ENCODE measurements around the gene KCND2. TPM values are rescaled to one million over a fixed set of nuclear protein-coding genes. Genes with fewer than 3 reads are reported as not detected.
"Not testable (repeated sequence)": the region's sequence is repeated elsewhere in the genome, so short reads cannot be mapped to it uniquely, and the experiment has no call there.

Gene KCND2
- total RNA-seq, result 51.8 TPM

DNA sequence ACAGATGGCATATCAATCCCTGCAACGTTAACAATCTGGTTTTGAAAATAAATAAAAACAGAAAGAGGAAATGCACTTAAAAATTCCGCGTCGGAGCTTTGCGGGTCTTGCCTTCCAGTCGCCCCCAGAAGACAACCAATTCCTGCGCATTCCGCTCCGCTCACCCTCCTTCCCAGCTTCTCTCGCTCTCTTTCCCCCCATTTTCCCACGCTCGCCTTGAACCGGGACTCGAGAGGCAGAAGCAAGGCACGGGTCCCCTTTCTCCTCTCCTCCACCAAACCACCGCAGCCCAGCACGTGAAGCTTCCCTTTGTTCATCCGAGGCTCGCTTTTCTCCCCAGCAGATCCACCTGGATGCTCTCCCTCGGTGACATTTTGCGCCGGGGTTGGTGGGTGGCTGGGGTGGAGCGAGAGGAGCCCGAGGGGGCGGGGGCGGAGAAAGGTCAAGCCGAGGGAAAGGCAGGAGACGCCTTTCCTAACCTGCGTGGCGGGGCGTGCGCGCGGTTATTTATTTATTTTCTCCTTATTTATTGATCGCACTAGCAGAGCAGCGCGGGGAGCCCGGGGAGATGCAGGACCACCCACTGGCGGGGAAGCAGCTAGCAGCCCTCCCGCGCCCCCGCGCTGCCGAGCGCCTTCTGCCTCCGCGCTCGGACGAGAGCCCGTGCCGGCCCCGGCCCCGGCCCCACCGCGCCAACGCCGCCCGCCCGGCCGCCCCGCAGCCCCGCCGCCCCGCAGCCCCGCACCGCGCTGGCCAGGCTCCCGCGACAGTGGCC, at the start of gene KCND2:
Gene KCND2, plus strand, starts transcription at position 475 of the 775 bp plus-strand sequence.
- FAIRE-seq (no peak), DNase-seq (ENCODE audit: low spot score in 2 of 2) (peak in 1 of 2 donors; percentile 13)

DNA sequence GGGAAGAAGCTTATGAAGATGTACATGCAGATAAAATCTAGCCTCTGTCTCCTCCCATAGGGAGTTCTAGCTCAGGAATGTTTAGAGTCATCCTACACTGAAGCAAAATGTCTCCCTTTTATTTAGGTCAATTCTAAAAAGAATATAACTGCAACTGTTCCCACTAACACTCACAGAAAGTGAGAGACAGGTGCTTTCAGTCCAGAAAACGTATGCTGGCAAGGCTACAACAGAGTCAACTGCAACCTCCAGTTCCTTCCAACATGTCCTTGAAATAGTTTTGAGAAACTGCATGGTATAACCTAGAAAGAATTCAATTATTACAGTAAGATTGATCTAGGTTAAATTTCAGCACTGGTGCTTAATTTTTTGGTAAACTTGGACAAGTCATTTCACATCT, 46.8 kb upstream of the KCND2 start:
- no peak for FAIRE-seq

DNA sequence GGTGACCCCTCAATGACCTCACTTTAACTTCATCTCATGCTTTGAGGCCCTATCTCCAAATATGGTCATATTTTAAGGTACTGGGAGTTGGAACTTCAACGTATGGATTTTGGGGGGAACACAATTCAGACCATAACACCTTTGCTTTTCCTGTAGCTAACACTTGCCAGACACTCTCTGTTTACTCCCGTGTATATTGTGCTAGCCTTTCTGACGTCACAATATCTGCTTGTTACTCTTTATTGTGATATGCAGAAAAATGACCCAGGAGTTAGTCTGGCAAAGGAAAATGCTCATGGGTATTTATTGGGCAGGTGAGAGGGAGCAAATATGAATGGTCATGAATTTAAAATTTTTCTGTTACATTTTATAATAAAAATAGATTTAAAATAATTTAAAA, 45.7 kb upstream of the KCND2 start:
- no peak for DNase-seq (ENCODE audit: low spot score in 2 of 2)
- no peak for FAIRE-seq

More for the DNA sequence above, 46.8 kb upstream of the KCND2 start:
- no peak for DNase-seq (ENCODE audit: low spot score in 2 of 2)

DNA sequence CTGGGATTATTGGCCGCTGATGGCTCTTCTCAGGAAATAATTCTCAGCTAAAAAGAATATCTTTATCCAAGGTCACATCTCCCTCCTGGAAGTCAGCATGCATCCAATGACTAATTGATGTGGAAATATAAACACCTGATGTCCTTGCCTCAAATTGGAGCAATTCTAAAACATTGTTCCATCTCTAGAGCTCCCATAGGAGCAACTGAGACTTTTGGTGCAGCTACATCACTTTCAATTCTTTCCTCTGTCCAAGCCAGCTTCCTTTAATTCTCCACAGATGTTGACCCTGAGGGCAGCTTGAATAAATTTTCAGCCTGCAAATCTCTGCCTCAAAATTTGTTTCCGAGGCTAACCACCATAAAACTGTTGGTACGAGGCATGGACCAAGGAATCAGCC, 43.9 kb upstream of the KCND2 start:
- no peak for FAIRE-seq

DNA sequence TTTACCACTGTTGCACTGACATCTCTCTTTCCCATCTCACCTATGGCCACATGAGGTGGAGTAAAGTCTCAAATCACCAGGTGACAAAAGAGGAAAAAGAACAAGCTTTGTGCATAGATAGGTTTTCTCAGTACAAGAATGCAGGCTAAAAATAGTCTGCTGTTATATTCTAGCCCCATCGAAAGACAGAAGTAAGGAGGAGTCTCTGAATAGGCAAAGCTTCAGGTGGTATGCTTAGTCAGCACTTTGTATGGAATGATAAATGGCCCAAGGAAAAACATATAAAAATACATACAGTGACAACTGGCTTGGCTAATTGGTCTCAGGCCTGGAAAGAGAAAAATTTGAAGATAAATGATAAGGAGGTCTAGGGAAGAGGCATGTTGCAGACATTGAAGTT, 39.6 kb upstream of the KCND2 start:
- no peak for FAIRE-seq
- DNase-seq (ENCODE audit: low spot score in 2 of 2), result no peak

More for the DNA sequence above, 43.9 kb upstream of the KCND2 start:
- no peak for DNase-seq (ENCODE audit: low spot score in 2 of 2)

DNA sequence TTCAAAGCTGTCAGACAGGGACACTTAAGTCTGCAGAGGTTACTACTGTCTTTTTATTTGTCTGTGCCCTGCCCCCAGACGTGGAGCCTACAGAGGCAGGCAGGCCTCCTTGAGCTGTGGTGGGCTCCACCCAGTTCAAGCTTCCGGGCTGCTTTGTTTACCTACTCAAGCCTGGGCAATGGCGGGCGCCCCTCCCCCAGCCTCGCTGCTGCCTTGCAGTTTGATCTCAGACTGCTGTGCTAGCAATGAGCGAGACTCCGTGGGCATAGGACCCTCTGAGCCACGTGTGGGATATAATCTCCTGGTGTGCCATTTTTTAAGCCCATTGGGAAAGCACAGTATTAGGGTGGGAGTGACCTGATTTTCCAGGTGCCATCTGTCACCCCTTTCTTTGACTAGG, 32.6 kb upstream of the KCND2 start:
- not testable (repeated sequence) for DNase-seq (ENCODE audit: low spot score in 2 of 2); FAIRE-seq

DNA sequence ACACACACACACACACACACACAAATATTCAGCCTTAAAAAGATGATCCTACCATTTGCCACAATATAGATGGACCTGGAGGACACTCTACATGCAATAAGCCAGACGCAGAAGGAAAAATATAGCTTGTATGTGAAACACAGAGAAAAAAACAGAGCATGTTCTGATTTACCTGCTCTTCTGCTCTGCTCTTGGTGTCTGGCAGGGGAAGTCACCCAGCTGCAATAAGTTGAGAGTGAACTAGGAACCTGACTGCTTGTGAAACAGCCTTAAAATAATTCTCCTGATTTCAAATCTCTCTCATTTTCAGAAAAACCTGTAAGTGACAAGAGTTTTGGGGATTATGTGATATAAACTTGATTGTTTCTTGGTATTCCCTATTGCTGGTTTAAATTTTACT, 31.0 kb upstream of the KCND2 start:
- FAIRE-seq, result no peak

DNA sequence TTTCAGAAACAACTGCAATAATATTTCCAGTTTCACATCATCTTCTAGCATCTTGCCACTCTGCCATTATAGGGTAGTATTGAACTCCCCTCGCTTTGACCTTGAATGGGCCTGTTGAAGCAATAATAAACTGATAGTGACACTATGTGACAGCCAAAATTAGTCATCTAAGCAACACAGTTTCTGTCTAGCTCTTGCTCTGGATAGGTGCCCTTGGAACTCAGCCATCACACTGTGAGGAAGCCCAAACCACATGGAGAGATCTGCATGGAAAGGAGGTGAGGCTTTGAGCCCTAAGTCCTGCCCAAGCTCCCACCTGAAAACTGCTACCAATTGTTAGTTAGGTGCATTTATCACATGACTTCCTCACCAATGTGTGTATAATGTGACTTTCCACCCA, 18.1 kb upstream of the KCND2 start:
- DNase-seq (ENCODE audit: low spot score in 2 of 2) (no peak), FAIRE-seq (no peak)

More for the DNA sequence above, 31.0 kb upstream of the KCND2 start:
- DNase-seq (ENCODE audit: low spot score in 2 of 2), result no peak

DNA sequence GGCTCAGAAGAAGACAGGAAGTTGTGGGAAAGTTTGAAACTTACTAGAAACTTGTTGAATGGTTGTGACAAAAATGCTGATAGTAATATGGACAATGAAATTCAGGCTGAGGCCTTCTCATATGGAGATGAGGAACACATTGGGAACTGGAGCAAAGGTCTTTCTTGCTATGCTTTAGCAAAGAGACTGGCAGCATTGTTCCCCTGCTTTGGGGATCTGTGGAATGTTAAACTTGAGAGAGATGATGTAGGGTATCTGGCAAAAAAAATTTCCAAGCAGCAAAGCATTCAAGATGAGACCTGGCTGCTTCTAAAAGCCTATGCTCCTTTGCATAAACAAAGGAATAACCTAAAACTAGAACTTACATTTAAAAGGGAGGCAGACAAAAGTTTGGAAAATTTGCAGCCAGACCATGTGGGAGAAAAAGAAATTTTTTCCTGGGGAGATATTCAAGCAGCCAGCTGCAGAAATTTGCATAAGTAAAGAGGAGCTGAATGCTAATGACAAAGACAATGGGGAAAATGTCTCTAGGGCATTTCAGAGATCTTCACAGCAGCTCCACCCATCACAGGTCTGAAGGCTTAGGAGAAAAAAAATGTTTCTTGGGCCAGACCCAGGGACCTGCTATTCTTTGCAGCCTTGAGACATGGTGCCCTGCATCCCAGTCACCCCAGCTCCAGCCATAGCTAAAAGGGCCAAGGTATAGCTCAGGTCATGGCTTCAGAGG, 16.5 kb upstream of the KCND2 start:
- FAIRE-seq (no peak), DNase-seq (ENCODE audit: low spot score in 2 of 2) (no peak)

DNA sequence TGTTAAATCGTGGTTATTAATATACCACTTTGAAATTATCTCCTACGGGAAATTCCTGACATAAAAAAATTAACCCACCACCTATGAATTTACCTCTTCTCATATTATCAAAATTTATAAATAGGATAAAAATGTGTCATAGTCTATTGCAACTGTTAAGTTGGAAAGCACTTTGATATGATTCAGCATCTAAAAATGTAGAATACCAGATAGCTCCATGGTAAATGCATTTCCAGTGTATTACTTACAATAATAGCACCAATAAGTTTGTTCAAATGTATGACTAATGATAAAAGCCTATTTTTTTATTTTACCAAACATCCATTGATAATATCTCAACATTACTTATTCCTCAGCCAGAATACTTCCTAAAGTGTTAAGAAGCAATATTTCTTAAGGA, 13.6 kb upstream of the KCND2 start:
- no peak for FAIRE-seq
- no peak for DNase-seq (ENCODE audit: low spot score in 2 of 2)

DNA sequence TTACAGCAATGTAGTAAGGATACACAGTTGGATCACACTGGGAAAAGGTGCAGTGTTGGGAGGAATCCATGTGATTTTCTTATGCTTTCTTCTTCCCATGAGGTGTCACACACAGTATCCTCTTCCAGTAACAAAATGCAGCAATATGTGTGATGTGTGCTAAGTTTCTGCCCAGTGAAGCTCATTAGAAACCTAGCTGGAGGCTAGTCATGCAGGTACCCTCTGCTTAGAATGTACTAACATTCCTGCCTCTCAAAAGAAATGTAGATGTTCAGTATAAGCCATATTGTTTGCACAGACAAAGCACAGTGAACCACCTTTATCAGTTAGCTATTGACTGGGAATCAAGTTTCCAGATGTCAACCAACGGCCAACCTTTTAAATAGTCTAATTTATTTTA, 12.9 kb upstream of the KCND2 start:
- no peak for FAIRE-seq
- no peak for DNase-seq (ENCODE audit: low spot score in 2 of 2)

DNA sequence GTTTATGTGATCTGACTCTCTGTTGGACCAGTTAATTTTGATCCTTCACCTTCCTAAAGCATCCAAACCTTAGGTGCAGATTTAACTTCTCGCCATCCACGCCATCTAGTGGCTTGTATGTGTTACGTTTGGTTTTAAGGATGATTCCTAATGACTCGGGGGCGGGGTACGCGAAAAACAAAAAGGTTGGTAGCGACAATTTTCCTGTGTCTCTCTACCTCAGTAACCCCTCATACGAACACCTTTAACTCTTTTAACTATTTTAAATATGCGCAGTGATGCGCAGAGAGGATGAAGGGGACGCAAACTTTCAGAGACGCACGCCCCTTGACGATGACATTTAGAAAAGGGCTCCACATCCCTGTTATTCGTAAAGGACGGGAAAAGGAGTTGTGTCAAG, 714 bp upstream of the KCND2 start:
- DNase-seq (ENCODE audit: low spot score in 2 of 2), result peak; percentile 47 to 59
- FAIRE-seq, result no peak

DNA sequence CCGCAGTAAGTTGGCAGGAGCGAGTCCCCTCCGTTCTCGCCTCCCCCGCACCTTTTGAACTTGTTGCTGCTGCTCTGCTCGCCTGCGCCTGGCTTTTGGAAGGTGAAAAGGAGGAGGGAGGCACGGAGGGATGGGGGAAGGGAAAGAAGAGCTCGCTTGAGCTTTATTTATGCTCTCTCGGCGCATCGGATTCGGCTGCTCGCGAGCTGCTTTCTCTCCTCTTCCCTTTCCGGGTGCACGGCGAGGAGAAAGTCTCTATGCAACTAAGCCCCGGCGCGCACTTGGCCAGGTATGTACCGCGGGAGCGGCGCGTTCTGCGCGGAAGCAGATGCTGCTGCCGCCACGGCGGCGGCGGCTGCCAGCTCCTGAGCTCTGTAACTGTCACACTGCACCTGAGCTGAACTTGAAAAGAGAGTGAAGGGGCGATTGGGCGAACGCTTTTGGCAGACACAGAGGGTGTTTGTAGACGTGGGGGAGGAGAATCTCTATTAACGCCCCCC, 551 bp downstream of the KCND2 start:
- peak; percentile 28 for DNase-seq (ENCODE audit: low spot score in 2 of 2)
- FAIRE-seq, result no peak

DNA sequence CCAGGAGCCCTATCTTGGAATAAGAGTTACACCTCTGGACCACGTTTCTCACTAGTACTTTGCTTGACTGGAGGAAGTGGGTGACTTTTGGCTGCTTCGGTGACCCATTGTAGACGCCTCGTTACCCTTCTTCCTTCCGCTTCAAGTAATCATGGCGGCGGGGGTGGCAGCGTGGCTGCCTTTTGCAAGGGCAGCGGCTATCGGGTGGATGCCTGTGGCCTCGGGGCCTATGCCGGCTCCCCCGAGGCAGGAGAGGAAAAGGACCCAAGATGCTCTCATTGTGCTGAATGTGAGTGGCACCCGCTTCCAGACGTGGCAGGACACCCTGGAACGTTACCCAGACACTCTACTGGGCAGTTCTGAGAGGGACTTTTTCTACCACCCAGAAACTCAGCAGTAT, 1.5 kb downstream of the KCND2 start:
- no peak for DNase-seq (ENCODE audit: low spot score in 2 of 2)
- no peak for FAIRE-seq

DNA sequence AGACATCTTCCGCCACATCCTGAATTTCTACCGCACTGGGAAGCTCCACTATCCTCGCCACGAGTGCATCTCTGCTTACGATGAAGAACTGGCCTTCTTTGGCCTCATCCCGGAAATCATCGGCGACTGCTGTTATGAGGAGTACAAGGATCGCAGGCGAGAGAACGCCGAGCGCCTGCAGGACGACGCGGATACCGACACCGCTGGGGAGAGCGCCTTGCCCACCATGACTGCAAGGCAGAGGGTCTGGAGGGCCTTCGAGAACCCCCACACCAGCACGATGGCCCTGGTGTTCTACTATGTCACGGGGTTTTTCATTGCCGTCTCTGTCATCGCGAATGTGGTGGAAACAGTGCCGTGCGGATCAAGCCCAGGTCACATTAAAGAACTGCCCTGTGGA, 1.9 kb downstream of the KCND2 start:
- FAIRE-seq (no peak), DNase-seq (ENCODE audit: low spot score in 2 of 2) (no peak)

DNA sequence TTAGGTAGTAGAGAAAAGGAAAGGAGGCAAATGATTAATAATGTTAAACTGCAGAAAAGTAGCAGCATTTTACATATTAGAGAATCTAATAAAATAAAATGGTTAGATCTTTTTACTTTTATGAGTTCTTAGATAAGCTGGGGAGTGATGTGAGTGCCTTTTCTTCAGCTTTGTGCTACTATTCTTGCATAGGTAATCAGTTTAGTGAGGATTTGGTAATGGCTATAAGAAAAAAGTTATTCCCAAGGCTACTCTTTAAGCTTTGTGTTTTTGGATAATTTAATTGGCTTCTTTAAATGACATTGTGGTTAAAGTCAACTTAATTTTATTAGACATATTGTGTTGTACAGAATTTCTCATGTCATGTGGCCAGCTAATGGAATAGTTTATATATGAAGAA, 3.7 kb downstream of the KCND2 start:
- FAIRE-seq, result no peak
- DNase-seq (ENCODE audit: low spot score in 2 of 2), result no peak

DNA sequence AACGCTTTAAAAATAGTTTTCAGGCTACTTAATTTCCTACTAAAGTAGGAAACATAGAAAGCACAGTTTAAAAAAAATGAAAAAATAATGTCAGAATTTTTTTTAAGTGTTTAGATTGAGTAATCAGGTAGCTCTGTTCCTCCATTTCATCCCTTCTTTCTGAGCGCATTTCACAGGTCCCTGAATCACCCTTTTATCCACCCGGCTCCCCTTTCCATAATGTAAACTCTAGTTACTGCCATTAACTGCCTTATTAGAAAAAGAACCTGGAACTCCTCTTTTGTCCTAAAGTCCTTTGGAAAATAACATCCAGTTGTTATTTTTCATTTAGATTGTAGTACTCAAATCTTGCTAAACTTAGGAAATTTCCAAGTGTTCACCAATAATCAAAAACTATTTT, 5.8 kb downstream of the KCND2 start:
- DNase-seq (ENCODE audit: low spot score in 2 of 2) (no peak), FAIRE-seq (no peak)

DNA sequence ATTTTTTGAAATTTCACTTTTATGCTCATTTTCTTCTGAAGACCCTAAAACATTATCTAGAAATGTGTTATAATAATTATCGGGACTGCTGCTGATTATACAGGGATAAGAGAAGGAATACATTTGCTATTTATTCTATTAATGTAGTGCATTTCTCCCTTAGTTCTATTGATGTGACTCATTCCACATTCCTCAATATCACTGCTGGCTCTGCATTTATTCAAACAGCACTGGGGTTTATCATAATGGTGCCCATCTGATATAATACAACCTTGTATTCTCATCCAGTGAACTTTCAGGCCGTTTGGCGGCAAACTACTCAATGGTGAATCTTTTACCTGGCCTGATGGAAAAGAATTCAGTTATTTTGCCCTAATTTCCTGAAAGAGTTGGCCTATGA, 7.8 kb downstream of the KCND2 start:
- no peak for DNase-seq (ENCODE audit: low spot score in 2 of 2)
- no peak for FAIRE-seq

DNA sequence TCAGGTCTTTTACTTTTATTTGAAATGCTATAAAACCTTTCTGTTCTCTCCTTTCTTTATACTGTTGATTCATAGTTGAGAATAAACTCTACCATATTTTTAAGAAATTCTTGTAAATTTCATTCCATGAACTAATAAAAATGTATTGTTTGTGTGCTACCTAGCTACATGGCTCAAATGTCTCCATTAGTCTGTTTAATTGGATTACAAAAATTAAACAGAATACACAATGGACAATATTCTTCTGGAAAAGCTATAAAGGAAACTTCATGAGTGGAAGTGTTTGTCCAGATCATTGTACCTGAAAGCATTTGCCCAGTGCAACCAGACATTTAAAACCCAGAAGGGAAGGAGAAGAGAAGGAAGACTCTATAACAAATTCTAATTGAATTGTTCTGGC, 20.1 kb downstream of the KCND2 start:
- no peak for FAIRE-seq
- DNase-seq (ENCODE audit: low spot score in 2 of 2), result no peak

DNA sequence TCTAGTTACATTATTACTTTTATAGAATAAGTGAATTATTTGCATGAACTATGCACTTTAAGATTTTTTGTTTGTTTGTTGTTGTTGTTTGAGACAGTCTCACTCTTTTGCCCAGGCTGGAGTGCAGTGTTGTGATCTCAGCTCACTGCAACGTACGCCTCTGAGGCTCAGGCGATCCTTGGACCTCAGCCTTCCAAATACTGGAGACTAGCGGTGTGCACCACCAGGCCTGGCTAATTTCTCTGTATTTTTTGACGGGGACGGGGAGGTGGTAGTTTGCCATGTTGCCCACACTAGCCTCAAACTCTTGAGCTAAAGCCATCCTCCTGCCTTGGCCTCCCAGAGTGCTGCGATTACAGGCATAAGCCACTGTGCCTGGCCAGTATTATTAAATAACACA, 29.2 kb downstream of the KCND2 start:
- DNase-seq (ENCODE audit: low spot score in 2 of 2) (no peak), FAIRE-seq (no peak)

DNA sequence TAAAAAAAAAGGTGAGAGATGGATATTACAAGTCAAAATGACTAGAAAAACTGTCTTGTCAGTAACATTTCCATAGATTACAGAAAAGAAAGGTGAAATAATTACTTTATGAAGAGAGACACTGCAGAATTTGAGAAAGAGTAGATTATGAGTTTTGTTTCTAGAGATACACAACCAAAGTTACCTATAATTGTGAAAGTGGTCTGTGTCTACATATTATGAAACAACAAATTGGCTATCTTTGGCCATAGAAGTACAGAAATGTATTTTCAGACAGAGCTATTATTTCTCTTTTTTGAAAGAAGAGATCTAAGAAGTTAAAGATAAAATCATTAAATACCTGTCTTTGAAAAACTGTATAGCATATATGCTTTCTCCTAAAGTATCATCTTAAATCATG, 30.1 kb downstream of the KCND2 start:
- no peak for FAIRE-seq
- DNase-seq (ENCODE audit: low spot score in 2 of 2), result no peak

DNA sequence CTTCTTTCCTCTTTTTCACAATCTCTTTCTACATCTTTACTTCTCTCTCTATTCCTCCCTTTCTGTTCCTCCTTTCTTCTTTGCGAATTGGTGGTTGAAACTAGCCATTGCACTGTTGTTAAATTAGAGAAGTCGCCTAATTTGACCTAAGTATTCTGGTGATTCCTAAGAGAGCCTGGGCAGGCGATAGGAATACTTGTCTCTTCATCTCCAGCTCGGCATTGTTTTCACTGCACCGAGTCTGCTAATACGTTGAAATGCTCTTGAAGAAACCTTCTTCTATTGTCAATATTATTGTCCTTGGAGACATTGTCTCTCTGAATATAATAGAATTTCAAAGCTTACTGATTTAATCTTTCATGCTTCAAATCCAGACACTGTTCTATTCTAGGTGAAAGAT, 31.7 kb downstream of the KCND2 start:
- FAIRE-seq, result no peak
- DNase-seq (ENCODE audit: low spot score in 2 of 2), result no peak
